Measurements from ENCODE around the gene B9D1.

DNA sequence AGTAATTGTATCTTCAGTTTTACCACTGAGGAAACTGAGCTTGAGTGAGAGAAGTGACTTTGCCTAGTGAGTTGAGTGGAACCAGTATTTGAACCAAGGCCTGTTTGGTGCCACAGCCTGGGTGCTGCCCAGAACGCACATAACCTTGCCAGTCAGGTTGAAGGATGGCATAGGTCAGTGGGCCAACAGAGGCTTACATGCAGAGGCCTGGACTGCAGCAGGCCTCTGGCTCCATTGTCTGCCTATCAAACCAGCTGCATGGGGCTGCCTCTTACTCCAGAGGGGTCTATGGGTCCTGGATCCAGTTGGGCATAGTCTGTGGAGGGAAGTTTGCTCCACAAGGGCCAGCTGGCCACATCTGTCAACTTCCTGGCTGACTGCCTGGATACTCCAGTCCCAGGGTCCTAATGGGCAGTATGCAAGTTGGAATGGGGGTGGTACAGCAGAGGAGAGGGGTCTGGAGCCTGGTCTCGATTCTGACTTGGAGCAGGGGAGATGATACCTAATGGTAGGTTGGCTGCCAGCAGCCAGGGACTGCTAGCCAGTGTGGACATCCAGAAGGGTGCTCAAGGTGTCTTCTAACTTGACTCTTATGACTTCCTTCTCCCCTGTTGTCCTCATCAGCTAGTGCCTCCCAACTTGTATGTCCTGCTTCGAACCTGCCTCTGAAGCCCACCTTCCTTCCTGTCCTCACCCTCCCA, 37.4 kb upstream of the B9D1 start:
- TF ChIP-seq, protein P1, sequence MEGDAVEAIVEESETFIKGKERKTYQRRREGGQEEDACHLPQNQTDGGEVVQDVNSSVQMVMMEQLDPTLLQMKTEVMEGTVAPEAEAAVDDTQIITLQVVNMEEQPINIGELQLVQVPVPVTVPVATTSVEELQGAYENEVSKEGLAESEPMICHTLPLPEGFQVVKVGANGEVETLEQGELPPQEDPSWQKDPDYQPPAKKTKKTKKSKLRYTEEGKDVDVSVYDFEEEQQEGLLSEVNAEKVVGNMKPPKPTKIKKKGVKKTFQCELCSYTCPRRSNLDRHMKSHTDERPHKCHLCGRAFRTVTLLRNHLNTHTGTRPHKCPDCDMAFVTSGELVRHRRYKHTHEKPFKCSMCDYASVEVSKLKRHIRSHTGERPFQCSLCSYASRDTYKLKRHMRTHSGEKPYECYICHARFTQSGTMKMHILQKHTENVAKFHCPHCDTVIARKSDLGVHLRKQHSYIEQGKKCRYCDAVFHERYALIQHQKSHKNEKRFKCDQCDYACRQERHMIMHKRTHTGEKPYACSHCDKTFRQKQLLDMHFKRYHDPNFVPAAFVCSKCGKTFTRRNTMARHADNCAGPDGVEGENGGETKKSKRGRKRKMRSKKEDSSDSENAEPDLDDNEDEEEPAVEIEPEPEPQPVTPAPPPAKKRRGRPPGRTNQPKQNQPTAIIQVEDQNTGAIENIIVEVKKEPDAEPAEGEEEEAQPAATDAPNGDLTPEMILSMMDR (IDR thresholded peaks at IDR 0.05) = no peak
- no peak for TF ChIP-seq POLR2A (IDR thresholded peaks at IDR 0.05)

All from heart left ventricle (tissue), 13 donors.